Measurements from ENCODE around the gene MAD2L1BP.

MAD2L1BP gene

DNA sequence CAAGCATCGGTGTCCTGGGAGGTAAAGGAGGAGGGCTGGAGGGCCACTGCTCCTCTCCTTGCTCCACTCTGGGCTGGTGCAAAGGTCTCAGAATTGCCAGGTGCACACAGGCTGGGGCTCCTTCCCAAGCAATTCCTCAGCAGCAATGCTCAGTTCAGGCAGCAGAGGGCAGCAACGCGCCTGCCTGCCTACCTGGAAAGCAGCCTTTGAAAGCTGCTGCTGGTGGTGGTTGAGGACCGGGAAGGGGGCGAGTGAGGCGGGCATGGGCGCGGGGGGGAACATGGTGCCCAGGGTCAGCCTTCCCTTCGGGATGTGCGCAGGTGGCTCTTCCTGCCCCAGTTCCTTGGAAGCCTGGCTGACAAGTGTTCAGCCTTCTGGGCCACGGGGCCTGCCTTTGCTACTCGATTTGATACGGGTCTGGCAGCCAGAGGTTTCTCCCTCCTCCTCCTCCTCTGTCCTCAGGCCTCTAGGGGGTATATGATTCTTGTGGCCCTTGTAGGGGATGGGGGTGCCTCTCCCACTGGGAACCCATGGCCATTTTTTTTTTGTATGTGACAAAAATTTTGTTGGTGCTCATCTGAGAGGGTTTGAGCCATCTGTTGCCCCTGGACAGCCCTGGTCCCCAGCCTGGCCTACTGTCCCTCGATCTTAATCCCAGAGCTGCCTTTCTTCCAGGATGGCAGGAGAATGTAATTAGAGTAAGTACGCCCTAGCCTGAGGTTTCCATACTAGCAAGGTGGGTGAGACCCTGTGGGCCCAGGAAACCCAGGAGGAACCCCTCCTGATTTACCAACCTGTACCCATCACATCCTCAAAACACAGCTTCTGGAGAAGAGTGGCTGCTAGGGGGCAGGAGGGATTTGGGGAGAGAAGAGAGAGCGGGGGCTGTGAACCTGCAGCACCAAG lies 31.9 kb downstream of the MAD2L1BP start:
- DNase-seq (ENCODE audit: low spot score): peak; percentile 46

GRCh38 chr6:43668151-43669028 lies 32.8 kb downstream of the MAD2L1BP start:
- peak; percentile 67 for DNase-seq (ENCODE audit: low spot score)

DNA sequence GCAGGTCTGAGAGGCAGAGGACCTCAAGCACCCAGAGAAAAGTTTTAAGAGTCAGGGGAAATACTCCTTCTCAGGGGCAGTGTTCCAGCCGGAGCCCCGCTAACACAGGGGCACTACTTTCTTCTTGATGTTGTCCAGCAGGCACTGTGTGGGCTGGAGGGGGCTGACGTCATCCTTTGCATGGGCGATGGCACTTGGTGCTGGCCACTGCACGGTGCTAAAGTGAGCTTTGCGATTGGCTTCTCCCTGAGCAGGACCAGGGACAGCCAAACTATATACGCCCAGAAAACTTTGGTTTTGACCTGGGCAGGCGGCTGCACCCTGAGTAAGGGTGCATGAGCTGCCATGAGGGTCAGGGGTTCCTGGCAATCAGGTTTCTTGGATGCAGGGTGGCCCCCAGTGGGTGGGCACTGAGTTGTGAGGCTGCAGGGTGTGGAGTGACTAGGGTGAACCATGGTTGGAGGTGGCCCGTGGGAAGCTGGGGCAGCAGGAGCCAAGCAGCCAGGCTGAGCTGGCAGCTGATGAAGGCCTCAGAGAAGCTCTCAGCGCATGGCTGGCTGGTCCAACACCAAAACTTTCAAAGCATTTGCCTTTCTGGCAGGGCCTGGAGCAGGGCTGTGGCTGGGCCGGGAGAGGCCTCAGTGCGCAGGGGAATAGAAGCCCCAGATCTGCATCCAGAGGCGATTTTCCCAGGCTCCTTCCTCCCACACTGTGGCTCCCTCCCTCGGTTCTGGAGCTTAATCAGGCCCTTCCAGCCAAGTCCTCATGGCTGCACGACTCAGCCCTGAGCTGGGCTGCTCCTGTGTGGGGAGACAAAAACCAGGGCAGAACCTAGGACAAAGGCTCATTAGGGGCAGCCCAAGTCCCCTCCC lies 33.6 kb downstream of the MAD2L1BP start:
- DNase-seq (ENCODE audit: low spot score): no peak

- DNase-seq (ENCODE audit: low spot score): no peak
Measured at GRCh38 chr6:43669922-43670622, 34.4 kb downstream of the MAD2L1BP start.

DNA sequence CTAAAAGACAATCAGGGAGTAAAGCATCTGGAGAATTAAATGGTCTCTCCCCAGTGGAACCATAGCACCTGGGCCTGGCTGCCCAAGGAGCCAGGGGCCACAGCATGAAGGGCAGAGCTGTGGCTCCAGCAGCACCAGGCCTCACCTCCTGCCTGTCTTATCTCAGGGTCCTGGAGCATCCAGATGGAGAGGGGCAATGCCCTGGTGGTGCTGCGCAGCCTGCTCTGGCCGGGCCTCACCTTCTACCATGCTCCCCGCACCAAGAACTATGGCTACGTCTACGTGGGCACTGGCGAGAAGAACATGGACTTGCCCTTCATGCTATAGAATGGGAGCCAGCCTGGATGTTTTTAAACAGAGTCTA lies 35.0 kb downstream of the MAD2L1BP start:
- DNase-seq (ENCODE audit: low spot score): no peak

GRCh38 chr6:43671011-43671800 lies 35.6 kb downstream of the MAD2L1BP start:
- no peak for DNase-seq (ENCODE audit: low spot score)

- DNase-seq (ENCODE audit: low spot score): no peak
Measured at GRCh38 chr6:43671801-43672690, 36.4 kb downstream of the MAD2L1BP start.

GRCh38 chr6:43673444-43674084 lies 37.9 kb downstream of the MAD2L1BP start:
- no peak for DNase-seq (ENCODE audit: low spot score)

GRCh38 chr6:43674291-43674690 lies 38.7 kb downstream of the MAD2L1BP start:
- DNase-seq (ENCODE audit: low spot score): no peak

GRCh38 chr6:43674921-43675320 lies 39.3 kb downstream of the MAD2L1BP start:
- no peak for DNase-seq (ENCODE audit: low spot score)

DNA sequence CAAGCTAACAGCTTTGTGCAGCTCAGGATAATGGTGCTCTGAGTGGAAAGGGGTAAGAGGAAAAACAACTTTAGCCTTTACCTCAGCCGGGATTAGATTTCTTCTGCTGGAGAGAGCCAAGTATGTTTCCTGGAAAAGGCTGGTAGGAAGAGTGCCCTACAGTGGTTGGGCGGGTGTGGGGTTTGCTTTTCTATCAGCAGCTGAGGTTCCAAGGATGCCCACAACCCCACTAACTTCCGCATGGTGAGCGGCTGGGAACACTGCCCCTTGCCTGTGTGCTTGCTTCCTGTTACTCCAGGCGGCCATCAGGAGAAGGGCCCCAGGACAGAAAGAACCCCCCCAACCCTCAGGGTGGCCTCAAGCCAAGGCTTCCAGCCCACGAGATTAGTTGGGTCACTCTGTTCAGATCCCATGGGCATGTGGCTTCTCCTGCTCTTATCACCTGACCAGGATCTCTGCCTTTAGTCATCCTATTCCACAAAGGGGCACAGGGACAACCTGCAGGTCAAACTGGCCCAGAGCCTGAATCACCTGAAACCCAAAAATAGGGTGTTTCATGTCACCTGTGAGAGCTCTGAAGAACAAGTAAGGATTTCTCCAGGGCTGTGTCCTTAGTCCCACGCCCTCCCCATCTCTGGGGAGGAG lies 41.4 kb downstream of the MAD2L1BP start:
- no peak for DNase-seq (ENCODE audit: low spot score)

- no peak for DNase-seq (ENCODE audit: low spot score)
Measured at GRCh38 chr6:43677759-43678158, 42.1 kb downstream of the MAD2L1BP start.

GRCh38 chr6:43678341-43678740 lies 42.7 kb downstream of the MAD2L1BP start:
- DNase-seq (ENCODE audit: low spot score): no peak

DNA sequence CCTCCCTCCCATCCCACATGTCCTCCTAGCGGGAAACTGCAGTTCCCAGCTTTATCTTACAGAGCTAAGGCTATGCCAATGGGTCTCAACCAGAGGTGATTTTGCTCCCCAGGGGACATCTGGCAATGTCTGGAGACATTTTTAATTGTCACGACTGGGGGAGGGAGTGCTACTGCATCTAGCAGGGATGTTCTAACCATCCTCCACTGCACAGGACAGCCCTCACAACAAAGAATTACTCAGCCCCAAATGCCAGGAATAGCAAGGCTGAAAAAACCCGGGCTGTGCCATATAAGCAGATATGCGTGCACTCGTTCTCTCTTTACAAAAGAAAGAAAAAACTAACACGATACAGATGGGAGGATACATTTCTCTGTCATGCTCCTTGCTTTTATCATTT lies 43.4 kb downstream of the MAD2L1BP start:
- no peak for DNase-seq (ENCODE audit: low spot score)

DNA sequence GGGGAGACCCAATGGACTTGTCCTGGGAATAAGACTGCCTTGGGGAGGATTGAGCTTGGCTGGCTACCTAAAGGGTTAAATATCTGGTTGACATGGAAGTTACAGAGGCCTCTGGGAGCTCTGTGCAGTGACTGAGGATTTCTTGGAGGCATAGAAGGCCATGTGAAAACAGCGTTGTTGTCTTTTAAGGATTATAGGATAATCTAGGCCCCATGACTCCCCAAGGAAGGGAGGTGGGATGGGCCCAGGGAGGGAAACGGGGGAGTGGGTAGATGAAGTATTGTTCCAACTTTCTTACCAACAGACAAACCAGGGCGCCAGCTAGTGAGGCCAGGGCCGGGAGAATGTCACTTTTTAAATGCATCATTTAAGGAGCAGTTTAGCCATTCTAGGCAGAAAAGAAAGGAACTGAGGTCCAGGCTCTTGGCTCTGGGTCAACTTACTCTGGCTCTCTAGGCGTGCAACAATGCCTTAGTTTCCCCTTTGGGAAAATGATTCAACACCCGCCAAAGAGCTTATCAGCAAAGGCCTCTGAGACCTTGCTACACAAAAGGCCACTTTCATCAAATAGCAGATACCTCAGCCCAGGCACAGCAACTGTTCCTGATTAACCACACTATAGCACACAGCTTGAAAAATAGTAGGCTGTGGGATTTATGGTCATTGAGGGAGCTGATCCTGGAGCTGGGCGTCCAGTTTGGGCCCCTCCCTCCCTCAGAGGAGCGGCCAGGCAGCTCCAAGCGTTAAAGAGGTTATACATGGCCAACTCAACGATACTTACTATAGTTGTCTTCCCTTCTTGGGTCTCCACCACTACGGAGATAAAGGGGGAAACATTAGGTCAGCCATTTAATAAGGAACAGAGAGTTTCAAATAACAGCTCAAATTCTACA lies 44.9 kb downstream of the MAD2L1BP start:
- DNase-seq (ENCODE audit: low spot score): no peak

GRCh38 chr6:43681303-43681702 lies 45.7 kb downstream of the MAD2L1BP start:
- no peak for DNase-seq (ENCODE audit: low spot score)

DNA sequence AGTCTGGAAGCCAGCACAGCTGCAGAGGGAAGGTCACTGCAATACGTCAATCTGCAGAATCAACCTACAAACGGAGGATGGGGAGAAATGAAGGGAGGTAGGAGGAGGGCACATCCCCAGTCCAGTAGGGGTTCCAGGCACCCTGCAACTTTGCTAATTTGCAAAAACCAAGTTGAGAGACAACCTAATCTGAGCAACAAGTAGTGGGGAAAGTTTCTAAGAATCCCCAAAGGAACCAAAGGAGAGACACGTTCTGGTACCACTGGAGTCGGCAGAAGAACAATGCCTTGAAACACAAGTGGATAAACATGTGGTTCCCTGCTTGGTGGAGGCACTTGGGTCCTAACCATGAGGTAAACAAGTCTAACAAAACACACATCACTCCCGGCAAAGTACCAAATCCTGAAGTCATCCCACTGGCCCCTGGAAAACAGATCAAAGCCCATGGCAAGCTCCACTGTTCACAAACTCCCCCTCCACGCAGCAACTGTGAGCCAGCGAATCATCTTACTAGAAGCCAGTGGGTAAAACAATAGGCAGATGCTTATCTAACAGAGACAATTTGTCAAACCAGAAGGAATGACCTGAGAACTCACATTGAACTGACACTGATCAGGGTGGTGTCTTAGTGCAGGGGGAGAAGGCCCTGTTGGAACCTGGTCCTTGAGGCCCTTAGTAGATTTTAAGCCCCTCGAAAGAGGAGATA lies 47.2 kb downstream of the MAD2L1BP start:
- no peak for DNase-seq (ENCODE audit: low spot score)
